Measurements from ENCODE around the gene CWF19L2. TPM values are rescaled to one million over a fixed set of nuclear protein-coding genes. Genes with fewer than 3 reads are reported as not detected.
A peak's percentile ranks its signal among the peaks of the same experiment; 100 is the strongest.
"Not testable (repeated sequence)": the region's sequence is repeated elsewhere in the genome, so short reads cannot be mapped to it uniquely, and the experiment has no call there.

The CWF19L2 gene
- total RNA-seq, 2 experiments from 2014 or later, result 17.2 to 17.3 TPM

DNA sequence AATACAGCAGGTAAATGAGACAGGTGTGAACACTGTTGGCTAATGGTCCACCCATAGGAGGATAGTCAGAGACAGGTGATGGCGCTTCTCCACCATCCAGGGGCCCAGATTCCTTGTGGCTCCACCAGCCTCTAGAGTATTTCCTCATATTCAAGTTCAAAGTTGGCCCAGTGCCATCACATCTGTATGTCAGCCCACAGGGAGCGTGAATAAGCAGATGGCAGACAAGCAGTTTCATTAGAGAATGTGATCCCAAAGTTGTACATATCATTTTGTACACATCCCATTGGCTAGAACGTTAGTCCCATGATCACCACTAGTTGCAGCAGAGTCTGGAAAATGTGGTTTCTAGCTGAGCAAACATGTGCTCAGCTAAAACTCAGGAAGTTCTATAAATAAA, 11.0 kb upstream of the CWF19L2 start:
- Mint-ChIP-seq H3K36me3 (ENCODE audit: low read depth) (no peaks in the 10 kb centered on the region), H3K27me3 (peaks cover 19% of the 10 kb centered on the region), H3K27ac (no peak overlapping the region), H3K4me3 (no peak overlapping the region), H3K9me3 (no peaks in the 10 kb centered on the region), H3K4me1 (no peaks in the 10 kb centered on the region)
- no peak for DNase-seq
- ChIA-PET POLR2A (no interaction called here), CTCF (no interaction called here)

DNA sequence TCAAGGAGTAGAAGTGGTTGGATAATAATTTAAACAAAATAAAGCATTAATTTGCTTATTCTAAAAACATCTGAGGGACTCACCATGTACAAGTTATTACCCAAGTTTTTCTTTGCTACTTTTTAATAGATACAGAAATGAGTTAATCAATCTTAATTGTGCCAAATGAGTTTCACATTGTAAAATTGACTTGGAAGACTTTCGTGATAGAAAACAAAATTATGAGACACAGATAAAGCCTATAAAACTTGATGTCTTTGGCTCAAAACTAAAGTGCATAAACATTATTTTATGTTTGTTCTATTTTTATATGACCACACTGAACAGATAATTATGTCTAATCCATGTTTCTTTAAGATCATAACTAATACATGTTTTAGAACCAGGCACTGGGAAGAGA, 10.1 kb upstream of the CWF19L2 start:
- DNase-seq, result no peak
- Mint-ChIP-seq H3K36me3 (ENCODE audit: low read depth) (no peaks in the 10 kb centered on the region), H3K27me3 (peaks cover 24% of the 10 kb centered on the region), H3K27ac (no peak overlapping the region), H3K4me1 (no peaks in the 10 kb centered on the region), H3K4me3 (no peak overlapping the region), H3K9me3 (no peaks in the 10 kb centered on the region)
- POLR2A ChIA-PET, result no interaction called here
- CTCF ChIA-PET, result interaction anchor here (0.5 kb wide), 1 partner anchor 1106 kb away, joined by 3 read pairs; no protein-coding TSS in a partner anchor

DNA sequence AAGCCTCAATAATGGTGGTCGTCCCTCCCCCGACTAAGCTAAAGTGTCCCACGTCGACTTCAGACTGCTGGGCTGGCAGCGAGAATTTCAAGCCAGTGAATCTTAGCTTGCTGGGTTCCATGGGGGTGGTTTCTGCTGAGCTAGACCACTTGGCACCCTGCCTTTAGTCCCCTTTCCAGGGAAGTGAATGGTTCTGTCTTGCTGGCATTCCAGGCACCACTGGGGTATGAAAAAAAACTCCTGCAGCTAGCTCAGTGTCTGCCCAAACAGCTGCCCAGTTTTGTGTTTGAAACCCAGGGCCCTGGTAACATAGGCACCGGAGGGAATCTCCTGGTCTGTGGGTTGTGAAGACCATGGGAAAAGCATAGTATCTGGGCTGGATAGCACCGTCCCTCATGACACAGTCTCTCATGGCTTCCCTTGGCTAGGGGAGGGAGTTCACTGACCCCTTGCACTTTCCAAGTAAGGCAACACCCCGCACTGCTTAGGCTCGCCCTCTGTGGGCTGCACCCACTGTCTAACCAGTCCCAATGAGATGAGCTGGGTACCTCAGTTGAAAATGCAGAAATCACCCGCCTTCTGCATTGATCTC, 8.7 kb upstream of the CWF19L2 start:
- H3K36me3 Mint-ChIP-seq (ENCODE audit: low read depth); H3K4me1 Mint-ChIP-seq; H3K9me3 Mint-ChIP-seq; DNase-seq; POLR2A ChIA-PET; CTCF ChIA-PET; H3K4me3 Mint-ChIP-seq; H3K27ac Mint-ChIP-seq: not testable (repeated sequence)
- peaks cover 29% of the 10 kb centered on the region for H3K27me3 Mint-ChIP-seq

DNA sequence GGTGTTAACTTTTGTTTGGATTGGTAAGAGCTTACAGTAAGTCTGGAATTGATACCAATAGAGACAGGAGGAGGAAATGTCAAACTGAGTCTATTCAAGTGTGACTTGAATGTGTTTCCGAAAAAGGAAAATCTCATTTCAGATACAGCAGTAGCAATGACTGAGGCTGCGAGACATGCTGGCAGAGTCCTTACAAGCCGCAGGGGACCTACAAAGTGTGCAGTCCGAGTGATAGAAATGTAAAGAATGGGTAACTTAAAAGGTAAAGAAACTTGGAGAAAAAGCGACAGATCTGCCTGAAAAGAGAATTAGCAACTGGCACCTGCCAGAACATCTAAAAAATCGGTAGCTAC, 444 bp downstream of the CWF19L2 start:
- H3K27ac Mint-ChIP-seq, result peak overlapping the region; percentile 90
- peak; percentile 21 for DNase-seq
- POLR2A ChIA-PET, result interaction anchor here (0.7 kb wide), 1 partner anchor 1383 kb away, joined by 3 read pairs; no protein-coding TSS in a partner anchor

DNA sequence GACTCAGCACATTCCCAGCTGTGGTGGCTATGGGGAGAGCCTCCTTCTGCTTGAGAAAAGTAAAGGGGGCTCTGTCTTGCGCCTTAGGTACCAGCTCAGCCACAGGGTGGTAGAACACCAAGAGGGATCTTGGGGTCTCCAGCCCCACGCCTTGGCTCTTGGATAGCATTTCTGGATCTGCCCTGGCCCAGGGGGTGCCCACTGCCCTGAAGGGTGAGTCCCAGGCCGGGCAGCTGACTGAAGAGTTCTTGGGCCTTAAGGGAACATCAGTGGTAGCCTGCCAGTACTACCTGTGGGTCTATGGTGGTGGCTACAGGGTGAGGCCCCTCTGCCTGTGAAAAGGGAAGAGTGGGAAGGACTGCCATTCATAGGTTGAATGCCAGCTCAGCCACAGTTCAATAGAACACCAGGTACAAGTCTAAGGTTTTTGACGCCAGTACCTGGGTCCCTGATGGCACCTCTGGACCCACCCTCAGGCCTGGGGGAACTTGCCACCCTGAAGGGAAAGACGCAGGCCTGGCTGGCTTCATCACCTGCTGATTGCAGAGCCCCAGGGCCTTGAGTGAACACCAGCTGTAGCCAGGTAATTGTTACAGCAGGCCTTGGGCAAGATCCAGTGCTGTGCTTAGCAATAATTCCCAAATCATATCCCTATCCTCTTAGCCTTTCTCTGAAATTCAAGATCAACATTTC, 3.9 kb downstream of the CWF19L2 start:
- Mint-ChIP-seq H3K27ac (no peak overlapping the region), H3K4me1 (peaks cover 30% of the 10 kb centered on the region), H3K4me3 (no peak overlapping the region), H3K9me3 (no peaks in the 10 kb centered on the region), H3K27me3 (no peaks in the 10 kb centered on the region), H3K36me3 (ENCODE audit: low read depth) (peaks cover 17% of the 10 kb centered on the region)
- no peak for DNase-seq
- ChIA-PET POLR2A (no interaction called here), CTCF (no interaction called here)

More for the DNA sequence above, 444 bp downstream of the CWF19L2 start:
- Mint-ChIP-seq H3K27me3 (peaks cover 10% of the 10 kb centered on the region), H3K9me3 (no peaks in the 10 kb centered on the region), H3K4me1 (peaks cover 28% of the 10 kb centered on the region), H3K36me3 (ENCODE audit: low read depth) (peaks cover 9% of the 10 kb centered on the region), H3K4me3 (peak overlapping the region; percentile 81)
- CTCF ChIA-PET, result interaction anchor here (1.1 kb wide), 1 partner anchor 19 kb away, joined by 3 read pairs; no protein-coding TSS in a partner anchor

DNA sequence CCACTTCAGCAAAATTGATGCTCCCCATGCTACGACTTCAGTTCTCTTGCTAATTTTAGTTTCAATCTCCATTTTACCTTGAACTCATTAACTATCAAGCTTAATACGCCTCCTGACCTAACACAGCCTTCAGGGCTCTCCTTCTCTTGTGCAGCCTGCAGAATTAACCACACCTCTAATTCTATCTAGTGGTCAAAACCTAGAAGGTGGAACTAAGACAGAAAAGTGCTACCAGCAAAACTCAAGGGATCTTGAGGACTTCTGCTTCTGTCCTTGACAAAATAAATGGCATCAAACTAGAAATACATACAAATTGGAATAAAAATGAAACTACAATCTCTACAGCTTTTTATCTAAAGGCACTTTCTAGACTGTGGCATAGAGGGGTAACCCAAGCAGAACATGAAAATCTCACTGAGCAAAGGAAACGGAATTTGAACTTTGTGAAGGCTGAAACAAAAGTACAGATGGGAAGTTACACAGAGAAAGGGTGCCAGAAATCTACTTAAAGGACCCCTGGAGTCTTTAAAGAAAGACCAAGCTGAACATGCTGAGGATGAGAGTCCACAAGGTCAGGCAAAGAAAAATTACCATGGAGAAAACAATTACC, 10.7 kb downstream of the CWF19L2 start:
- peaks cover 10% of the 10 kb centered on the region for H3K4me1 Mint-ChIP-seq
- peaks cover 50% of the 10 kb centered on the region for H3K36me3 Mint-ChIP-seq (ENCODE audit: low read depth)
- no peak for DNase-seq
- POLR2A ChIA-PET, result no interaction called here
- no peaks in the 10 kb centered on the region for H3K9me3 Mint-ChIP-seq
- H3K27me3 Mint-ChIP-seq, result no peaks in the 10 kb centered on the region
- CTCF ChIA-PET, result interaction anchor here (1.4 kb wide), 1 partner anchor 32 kb away, joined by 3 read pairs; no protein-coding TSS in a partner anchor
- H3K4me3 Mint-ChIP-seq, result no peak overlapping the region
- H3K27ac Mint-ChIP-seq, result no peak overlapping the region

DNA sequence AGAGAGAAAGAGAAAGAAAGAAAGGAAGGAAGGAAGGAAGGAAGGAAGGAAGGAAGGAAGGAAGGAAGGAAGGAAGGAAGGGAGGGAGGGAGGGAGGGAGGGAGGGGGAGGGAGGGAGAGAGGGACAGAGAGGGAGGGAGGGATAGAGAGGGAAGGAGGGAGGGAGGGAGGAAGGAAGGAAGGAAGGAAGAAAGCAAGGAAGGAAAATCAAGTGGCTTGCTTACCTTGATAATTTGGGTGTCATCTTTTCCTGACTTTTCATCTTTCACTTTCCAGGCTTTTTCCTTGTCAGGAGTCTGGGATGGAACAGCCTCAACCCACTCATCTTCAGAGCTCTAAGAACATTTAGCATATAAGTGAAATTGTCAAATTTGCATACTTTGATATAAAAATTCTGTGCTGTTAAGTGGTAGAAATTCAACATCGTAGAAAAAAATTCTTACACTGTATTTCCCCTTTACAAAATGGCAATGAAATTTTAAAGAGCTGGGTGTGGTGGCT, 14.9 kb downstream of the CWF19L2 start:
- H3K9me3 Mint-ChIP-seq, result no peaks in the 10 kb centered on the region
- ChIA-PET CTCF (no interaction called here), POLR2A (no interaction called here)
- no peaks in the 10 kb centered on the region for H3K27me3 Mint-ChIP-seq
- no peak for DNase-seq
- peaks cover 10% of the 10 kb centered on the region for H3K4me1 Mint-ChIP-seq
- H3K4me3 Mint-ChIP-seq, result no peak overlapping the region
- no peak overlapping the region for H3K27ac Mint-ChIP-seq
- peaks cover 61% of the 10 kb centered on the region for H3K36me3 Mint-ChIP-seq (ENCODE audit: low read depth)

DNA sequence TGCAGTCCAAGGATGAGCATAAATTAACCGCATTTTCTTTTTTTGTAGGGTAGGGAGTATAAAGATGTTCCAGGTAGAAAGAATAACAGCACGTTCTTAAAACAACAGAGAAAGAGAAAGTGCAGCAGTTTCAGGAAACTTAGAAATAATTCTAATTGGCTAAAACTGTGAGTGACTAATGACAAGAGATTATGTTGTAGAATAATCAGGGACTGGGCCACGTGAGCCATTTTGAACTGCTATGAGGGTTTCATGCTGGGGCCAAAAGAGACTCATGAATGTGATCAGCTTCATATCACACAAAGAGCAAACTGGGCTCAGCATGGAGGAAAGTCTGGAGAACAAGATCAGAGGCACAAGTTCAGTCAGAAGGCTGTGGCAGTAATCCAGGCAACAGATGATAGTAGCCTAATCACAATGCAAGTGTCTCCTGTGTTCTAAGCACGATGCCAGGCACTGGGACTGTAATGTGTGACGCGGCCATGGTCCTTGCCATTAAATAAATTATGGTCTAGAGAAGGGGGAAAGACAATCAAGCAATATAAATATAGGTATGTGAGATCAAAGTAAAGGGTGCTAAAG, 17.9 kb downstream of the CWF19L2 start:
- Mint-ChIP-seq H3K27ac (no peak overlapping the region), H3K27me3 (no peaks in the 10 kb centered on the region), H3K4me1 (peaks cover 2% of the 10 kb centered on the region), H3K4me3 (no peak overlapping the region), H3K36me3 (ENCODE audit: low read depth) (peaks cover 41% of the 10 kb centered on the region), H3K9me3 (no peaks in the 10 kb centered on the region)
- CTCF ChIA-PET, result no interaction called here
- DNase-seq, result no peak
- POLR2A ChIA-PET, result no interaction called here

DNA sequence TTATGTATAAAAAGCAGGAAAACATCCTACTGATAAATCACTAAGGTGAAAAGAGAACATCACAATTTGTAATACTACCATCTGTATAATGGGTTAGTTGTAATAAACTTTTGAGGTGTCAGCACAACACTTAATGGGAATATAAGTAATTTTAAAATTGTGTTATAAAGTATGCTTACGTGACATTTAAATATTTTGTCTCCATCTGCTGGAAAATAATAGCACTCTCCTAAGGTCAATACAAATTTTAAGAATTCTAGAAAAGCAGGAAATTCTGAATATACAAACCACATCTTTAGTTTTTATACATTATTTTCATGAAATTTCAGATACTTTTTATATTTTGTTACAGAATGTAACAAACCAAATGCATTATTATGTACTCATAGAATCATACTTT, 19.5 kb downstream of the CWF19L2 start:
- no peak for DNase-seq
- ChIA-PET CTCF (interaction anchor here (1.0 kb wide), 1 partner anchor 19 kb away, joined by 3 read pairs; the partner anchor contains the start of gene CWF19L2), POLR2A (no interaction called here)
- peaks cover 2% of the 10 kb centered on the region for H3K4me1 Mint-ChIP-seq
- H3K9me3 Mint-ChIP-seq, result no peaks in the 10 kb centered on the region
- H3K27ac Mint-ChIP-seq, result no peak overlapping the region
- no peak overlapping the region for H3K4me3 Mint-ChIP-seq
- H3K36me3 Mint-ChIP-seq (ENCODE audit: low read depth), result peaks cover 29% of the 10 kb centered on the region
- no peaks in the 10 kb centered on the region for H3K27me3 Mint-ChIP-seq

DNA sequence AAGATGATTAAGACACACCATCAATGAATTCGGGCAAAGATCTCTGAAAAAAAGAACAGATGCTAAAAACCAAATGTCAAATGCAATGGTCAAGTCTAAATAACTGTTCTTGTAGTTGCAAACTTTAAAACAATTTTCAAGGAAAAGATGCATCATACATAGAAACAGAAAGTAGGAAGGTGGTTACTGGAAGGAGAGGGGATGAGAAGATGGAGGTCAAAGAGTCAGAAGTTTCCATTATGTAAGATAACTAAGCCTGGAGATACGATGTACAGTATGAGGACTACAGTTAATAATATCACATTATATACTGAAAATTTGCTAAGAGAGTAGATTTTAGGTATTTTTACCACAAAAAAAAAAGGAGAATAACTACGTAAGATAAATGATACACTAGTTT, 27.1 kb downstream of the CWF19L2 start:
- ChIA-PET POLR2A (no interaction called here), CTCF (no interaction called here)
- no peak for DNase-seq
- Mint-ChIP-seq H3K4me3 (no peak overlapping the region), H3K9me3 (no peaks in the 10 kb centered on the region), H3K27me3 (no peaks in the 10 kb centered on the region), H3K4me1 (peaks cover 3% of the 10 kb centered on the region), H3K36me3 (ENCODE audit: low read depth) (peaks cover 27% of the 10 kb centered on the region), H3K27ac (no peak overlapping the region)

DNA sequence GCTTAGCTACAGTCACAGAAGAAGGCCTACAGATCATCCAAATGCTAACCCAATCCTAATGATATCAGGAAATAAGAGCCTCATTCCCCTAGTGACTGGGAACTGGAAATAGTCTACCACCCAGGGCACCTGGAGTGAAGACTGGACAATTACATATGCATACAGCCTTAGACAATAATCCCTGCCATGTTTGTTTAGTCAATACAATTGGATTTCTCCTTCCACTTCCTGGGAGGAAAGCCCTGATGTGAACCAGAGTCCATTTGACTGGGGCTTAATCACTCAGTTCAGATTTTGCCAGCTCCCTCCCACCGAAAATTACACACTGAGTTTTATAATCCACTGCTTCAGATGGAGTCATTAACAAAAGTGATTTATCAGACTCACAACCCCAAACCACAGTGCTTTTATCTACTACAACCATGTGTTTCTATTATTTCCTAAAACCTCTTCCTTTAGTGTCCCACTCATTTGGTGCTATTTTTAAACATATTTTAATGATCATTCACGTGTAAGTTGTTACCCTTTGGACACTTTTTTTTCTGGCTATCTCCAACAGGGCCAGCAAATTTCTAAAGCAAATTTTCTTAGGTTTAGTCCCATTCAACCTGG, 29.9 kb downstream of the CWF19L2 start:
- Mint-ChIP-seq H3K4me1 (peaks cover 3% of the 10 kb centered on the region), H3K36me3 (ENCODE audit: low read depth) (peaks cover 27% of the 10 kb centered on the region), H3K4me3 (no peak overlapping the region), H3K27ac (no peak overlapping the region), H3K27me3 (no peaks in the 10 kb centered on the region), H3K9me3 (no peaks in the 10 kb centered on the region)
- CTCF ChIA-PET, result no interaction called here
- DNase-seq, result no peak
- POLR2A ChIA-PET, result no interaction called here

DNA sequence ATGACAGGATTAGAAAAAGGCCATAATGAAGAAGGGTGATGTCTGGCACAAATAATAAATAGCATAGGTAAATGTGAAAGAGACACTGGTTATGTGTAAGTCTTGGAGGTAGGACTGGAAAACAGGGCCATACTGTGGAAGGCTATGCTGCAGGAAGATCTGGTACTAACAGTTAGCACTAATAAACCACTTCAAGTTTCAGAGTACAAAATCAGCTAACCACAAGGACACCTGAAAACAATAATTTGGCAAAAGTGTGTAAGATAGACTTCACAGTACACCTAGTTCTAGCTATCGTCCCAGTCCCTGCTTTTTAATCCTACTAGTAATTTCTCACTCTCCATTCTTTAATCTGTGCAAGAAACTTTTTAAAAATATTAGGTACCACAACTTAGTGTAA, 44.3 kb downstream of the CWF19L2 start:
- Mint-ChIP-seq H3K27ac (no peak overlapping the region), H3K4me1 (peaks cover 5% of the 10 kb centered on the region), H3K4me3 (no peak overlapping the region), H3K27me3 (no peaks in the 10 kb centered on the region), H3K9me3 (no peaks in the 10 kb centered on the region), H3K36me3 (ENCODE audit: low read depth) (peaks cover 28% of the 10 kb centered on the region)
- POLR2A ChIA-PET, result no interaction called here
- no peak for DNase-seq
- CTCF ChIA-PET, result no interaction called here

DNA sequence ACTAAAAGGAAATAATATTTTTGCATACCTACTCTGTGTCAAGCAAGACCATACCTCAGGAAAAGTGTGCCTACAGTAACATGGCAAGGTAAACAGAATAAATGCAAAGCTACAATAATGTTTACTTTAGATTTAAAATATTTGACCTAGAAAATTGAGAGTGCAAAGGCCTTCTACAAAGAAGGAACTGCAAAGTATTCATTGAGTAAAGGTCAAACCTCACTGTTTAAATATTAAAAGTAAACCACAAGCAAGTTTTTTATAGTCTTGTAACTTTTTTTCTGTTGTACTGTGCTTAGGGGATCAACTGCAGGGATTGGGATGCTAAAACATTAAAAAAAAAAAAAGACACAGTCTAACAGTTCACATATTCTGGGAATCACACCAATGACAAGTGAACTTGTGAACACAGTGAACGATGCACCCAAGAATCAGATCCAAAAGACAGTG, 48.8 kb downstream of the CWF19L2 start:
- Mint-ChIP-seq H3K4me1 (peaks cover 5% of the 10 kb centered on the region), H3K27ac (no peak overlapping the region), H3K9me3 (peaks cover under 1% of the 10 kb centered on the region), H3K36me3 (ENCODE audit: low read depth) (peaks cover 22% of the 10 kb centered on the region), H3K4me3 (no peak overlapping the region), H3K27me3 (no peaks in the 10 kb centered on the region)
- no peak for DNase-seq
- POLR2A ChIA-PET, result interaction anchor here (0.7 kb wide), 1 partner anchor 945 kb away, joined by 4 read pairs; no protein-coding TSS in a partner anchor
- CTCF ChIA-PET, result no interaction called here
